ENCODE results near the gene UBAP1L. TPM values are rescaled to one million over a fixed set of nuclear protein-coding genes. Genes with fewer than 3 reads are reported as not detected.

The UBAP1L gene
- 10 to 100 TPM; 11.3 to 12.1 TPM for total RNA-seq
- polyA plus RNA-seq (ENCODE audit: insufficient read depth, low read depth, low replicate concordance): 3.7 TPM
- long read RNA-seq, donor 1, full-length matches to known transcripts: 2 of 2 reads
- long read RNA-seq, donor 1, partial matches to known transcripts: 0 of 2 reads
- long read RNA-seq, donor 1, other reads (novel, unspliced or antisense): 0 of 2 reads
- long read RNA-seq, donor 2: 0 reads

- no peak within 1 kb of the TSS for H3K4me3 ChIP-seq
- TF ChIP-seq CTCF (IDR thresholded peaks at IDR 0.05) (no peak), POLR2A (IDR thresholded peaks at IDR 0.05) (no peak)
- H3K9me3 ChIP-seq: no peaks in the 10 kb centered on the region
- intact Hi-C loops (cut with DNase I; ENCODE audit: low total_unique reads): no loop called here
- no peak within 1 kb of the TSS for H3K27ac ChIP-seq
- 82 to 91% methylated on average over 2 of the region's 2 CpGs for WGBS, 2 donors
- no peaks in the 10 kb centered on the region for H3K4me1 ChIP-seq
- no peaks in the 10 kb centered on the region for H3K27me3 ChIP-seq
- DNase-seq: no peak
- H3K36me3 ChIP-seq (ENCODE audit: low read depth, missing control alignments): no peaks in the 10 kb centered on the region
Measured at GRCh38 chr15:65115086-65115485, at the start of gene UBAP1L. Gene UBAP1L (minus strand): TSS chr15:65115200. CDS start chr15:65106215, 8,985 bp downstream.

- no peaks in the 10 kb centered on the region for H3K36me3 ChIP-seq (ENCODE audit: low read depth, missing control alignments)
- no peaks in the 10 kb centered on the region for H3K9me3 ChIP-seq
- TF ChIP-seq CTCF (IDR thresholded peaks at IDR 0.05): no peak
- TF ChIP-seq POLR2A (IDR thresholded peaks at IDR 0.05): no peak
- no peaks in the 10 kb centered on the region for H3K27me3 ChIP-seq
- H3K27ac ChIP-seq: no peak overlapping the region
- H3K4me1 ChIP-seq: no peaks in the 10 kb centered on the region
- no peak for DNase-seq
- no peak overlapping the region for H3K4me3 ChIP-seq
- WGBS, 2 donors: 68 to 76% methylated on average over 1 of the region's 1 CpG
- intact Hi-C loops (cut with DNase I; ENCODE audit: low total_unique reads): no loop called here
Measured at GRCh38 chr15:65164139-65164538, 49.1 kb upstream of the UBAP1L start.

- Histone ChIP-seq H3K36me3 (ENCODE audit: low read depth, missing control alignments) (no peaks in the 10 kb centered on the region), H3K27ac (no peak overlapping the region), H3K4me1 (no peaks in the 10 kb centered on the region), H3K9me3 (no peaks in the 10 kb centered on the region), H3K27me3 (no peaks in the 10 kb centered on the region), H3K4me3 (no peak overlapping the region)
- intact Hi-C loops (cut with DNase I; ENCODE audit: low total_unique reads): no loop called here
- TF ChIP-seq POLR2A (IDR thresholded peaks at IDR 0.05): no peak
- WGBS, 2 donors: 85 to 86% methylated on average over 4 of the region's 4 CpGs
- no peak for DNase-seq
Measured at GRCh38 chr15:65163041-65163440, 48.0 kb upstream of the UBAP1L start.

- no peak for DNase-seq
- intact Hi-C loops (cut with DNase I; ENCODE audit: low total_unique reads): no loop called here
- no peak for TF ChIP-seq POLR2A (IDR thresholded peaks at IDR 0.05)
- TF ChIP-seq CTCF (IDR thresholded peaks at IDR 0.05): no peak
- Histone ChIP-seq H3K27ac (no peak overlapping the region), H3K9me3 (no peaks in the 10 kb centered on the region), H3K4me1 (no peaks in the 10 kb centered on the region), H3K4me3 (no peak overlapping the region), H3K36me3 (ENCODE audit: low read depth, missing control alignments) (no peaks in the 10 kb centered on the region), H3K27me3 (no peaks in the 10 kb centered on the region)
- WGBS, 2 donors: 70 to 73% methylated on average over 5 of the region's 5 CpGs
Measured at GRCh38 chr15:65156692-65157091, 41.7 kb upstream of the UBAP1L start.

- no peak overlapping the region for H3K27ac ChIP-seq
- TF ChIP-seq POLR2A (IDR thresholded peaks at IDR 0.05): no peak
- no peak for TF ChIP-seq CTCF (IDR thresholded peaks at IDR 0.05)
- 91 to 95% methylated on average over 6 of the region's 6 CpGs for WGBS, 2 donors
- H3K36me3 ChIP-seq (ENCODE audit: low read depth, missing control alignments): no peaks in the 10 kb centered on the region
- no peak overlapping the region for H3K4me3 ChIP-seq
- no peaks in the 10 kb centered on the region for H3K9me3 ChIP-seq
- H3K27me3 ChIP-seq: no peaks in the 10 kb centered on the region
- H3K4me1 ChIP-seq: no peaks in the 10 kb centered on the region
- intact Hi-C loops (cut with DNase I; ENCODE audit: low total_unique reads): no loop called here
- no peak for DNase-seq
Measured at GRCh38 chr15:65154720-65155119, 39.7 kb upstream of the UBAP1L start.

Data from testis (tissue), 5 donors.